ENCODE results near the gene PKLR.
"Not testable (repeated sequence)": the region's sequence is repeated elsewhere in the genome, so short reads cannot be mapped to it uniquely, and the experiment has no call there.

PKLR gene

DNA sequence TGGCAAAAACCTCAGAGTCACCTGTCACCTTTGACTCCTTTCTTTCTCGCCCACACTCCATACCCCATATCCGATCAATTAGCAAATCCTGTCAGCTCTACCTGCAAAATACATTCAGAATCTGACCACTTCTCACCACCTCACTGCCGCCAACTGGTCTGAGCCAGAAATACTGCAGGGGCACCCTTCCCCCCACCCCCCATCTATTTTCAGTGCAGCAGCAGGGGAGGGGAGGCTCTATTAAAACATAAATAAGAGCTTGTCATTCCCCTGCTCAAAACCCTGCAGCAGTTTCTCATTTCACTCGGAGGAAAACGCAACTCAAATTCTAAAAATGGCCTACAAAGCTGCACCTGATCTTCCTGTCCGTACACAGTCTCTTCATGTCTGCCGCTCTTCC, 3.9 kb downstream of the PKLR start:
- no peak overlapping the region for H3K27ac ChIP-seq (ENCODE audit: low read depth, low read length, severe bottlenecking)
- peaks cover 3% of the 10 kb centered on the region for H3K4me1 ChIP-seq (ENCODE audit: control insufficient read depth, insufficient read depth, low read length, poor library complexity, severe bottlenecking)
- H3K4me3 ChIP-seq (ENCODE audit: extremely low read depth, insufficient read depth, low read length, poor library complexity, severe bottlenecking), result no peak overlapping the region
- no peaks in the 10 kb centered on the region for H3K9me3 ChIP-seq (ENCODE audit: control insufficient read depth, low read length)
- WGBS, 2 experiments (ENCODE audit: insufficient coverage in 2 of 2), result 85 to 90% methylated on average over 7 of the region's 7 CpGs
- no peaks in the 10 kb centered on the region for H3K36me3 ChIP-seq (ENCODE audit: control insufficient read depth, insufficient read depth, low read length)

DNA sequence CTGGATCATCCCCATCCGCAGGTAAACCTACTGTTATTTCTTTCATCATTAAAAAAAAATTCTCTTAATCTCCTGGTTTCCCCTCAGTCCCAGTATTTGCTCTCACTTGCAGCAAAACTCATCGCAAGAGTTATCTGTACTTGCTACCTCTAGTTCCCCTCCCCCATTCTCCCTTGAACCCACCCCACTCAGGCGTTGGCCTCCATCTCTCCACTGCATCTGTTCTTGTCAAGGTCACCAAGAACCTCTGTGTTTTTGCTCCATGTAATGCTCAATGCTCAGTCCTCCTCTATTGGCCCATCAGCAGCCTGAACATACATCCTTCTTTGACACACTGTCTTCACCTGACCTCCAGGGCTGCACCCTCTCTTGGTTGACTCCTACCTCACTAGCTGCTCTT, 4.6 kb downstream of the PKLR start:
- Histone ChIP-seq H3K36me3 (ENCODE audit: control insufficient read depth, insufficient read depth, low read length) (no peaks in the 10 kb centered on the region), H3K9me3 (ENCODE audit: control insufficient read depth, low read length) (no peaks in the 10 kb centered on the region), H3K4me1 (ENCODE audit: control insufficient read depth, insufficient read depth, low read length, poor library complexity, severe bottlenecking) (peaks cover 3% of the 10 kb centered on the region), H3K27ac (ENCODE audit: low read depth, low read length, severe bottlenecking) (no peak overlapping the region), H3K4me3 (ENCODE audit: extremely low read depth, insufficient read depth, low read length, poor library complexity, severe bottlenecking) (no peak overlapping the region)
- 91 to 96% methylated on average over 3 of the region's 3 CpGs for WGBS, 2 experiments (ENCODE audit: insufficient coverage in 2 of 2)

DNA sequence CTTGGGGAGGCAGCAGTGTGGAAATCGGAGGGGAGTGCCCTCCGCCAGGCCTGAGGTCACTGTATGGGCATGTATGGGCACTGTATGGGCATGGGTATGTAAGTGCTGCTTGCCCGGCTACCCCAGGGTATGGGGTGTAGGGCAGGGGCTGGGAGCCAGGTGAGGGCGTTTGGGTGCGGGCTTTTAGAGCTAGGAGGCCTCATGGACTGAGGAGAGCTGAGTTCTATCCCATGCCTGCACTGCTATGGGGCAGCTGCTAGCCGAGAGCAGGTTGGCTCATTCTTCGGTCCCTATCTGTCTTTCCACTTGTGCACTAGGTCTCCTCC, 5.3 kb downstream of the PKLR start:
- no peaks in the 10 kb centered on the region for H3K9me3 ChIP-seq (ENCODE audit: control insufficient read depth, low read length)
- H3K4me3 ChIP-seq (ENCODE audit: extremely low read depth, insufficient read depth, low read length, poor library complexity, severe bottlenecking), result no peak overlapping the region
- H3K4me1 ChIP-seq (ENCODE audit: control insufficient read depth, insufficient read depth, low read length, poor library complexity, severe bottlenecking), result no peaks in the 10 kb centered on the region
- H3K36me3 ChIP-seq (ENCODE audit: control insufficient read depth, insufficient read depth, low read length), result no peaks in the 10 kb centered on the region
- 92 to 95% methylated on average over 5 to 7 of the region's 7 CpGs for WGBS, 2 experiments (ENCODE audit: insufficient coverage in 2 of 2)
- H3K27ac ChIP-seq (ENCODE audit: low read depth, low read length, severe bottlenecking), result no peak overlapping the region

DNA sequence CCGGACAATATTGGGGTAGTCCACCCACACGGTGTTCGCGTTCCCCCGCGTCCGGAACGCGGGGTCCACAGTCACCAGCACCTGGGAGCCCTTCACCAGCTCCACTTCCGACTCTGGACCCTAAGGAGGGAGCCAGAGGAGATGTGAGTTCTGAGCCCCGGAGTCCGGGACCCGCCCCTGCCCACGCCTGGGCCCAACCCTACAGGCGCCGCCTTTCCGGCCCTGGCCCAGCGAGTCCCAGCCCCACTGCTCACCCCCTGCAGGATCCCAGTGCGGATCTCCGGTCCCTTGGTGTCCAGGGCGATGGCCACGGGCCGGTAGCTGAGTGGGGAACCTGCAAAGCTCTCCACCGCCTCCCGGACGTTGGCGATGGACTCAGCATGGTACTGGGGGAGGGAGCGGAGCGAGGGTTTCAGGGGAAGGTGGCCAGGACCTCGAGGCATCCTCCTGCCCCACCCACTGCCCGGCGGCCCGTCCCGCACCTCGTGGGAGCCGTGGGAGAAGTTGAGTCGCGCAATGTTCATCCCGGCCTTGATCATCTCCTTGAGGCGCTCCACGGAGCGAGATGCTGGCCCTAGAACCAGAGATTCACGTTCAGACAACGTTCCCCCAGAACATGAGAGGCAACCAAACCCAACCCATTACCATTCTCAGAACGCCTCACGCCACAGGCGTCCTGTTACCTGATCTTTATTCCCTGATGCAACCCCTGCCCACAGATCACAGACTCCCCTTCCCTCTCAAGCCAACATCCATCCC, 5.9 kb downstream of the PKLR start:
- H3K27ac ChIP-seq (ENCODE audit: low read depth, low read length, severe bottlenecking), result no peak overlapping the region
- H3K4me1 ChIP-seq (ENCODE audit: control insufficient read depth, insufficient read depth, low read length, poor library complexity, severe bottlenecking), result no peaks in the 10 kb centered on the region
- no peaks in the 10 kb centered on the region for H3K36me3 ChIP-seq (ENCODE audit: control insufficient read depth, insufficient read depth, low read length)
- no peaks in the 10 kb centered on the region for H3K9me3 ChIP-seq (ENCODE audit: control insufficient read depth, low read length)
- 8 to 16% methylated on average over 29 to 40 of the region's 47 CpGs for WGBS, 2 experiments (ENCODE audit: insufficient coverage in 2 of 2)
- H3K4me3 ChIP-seq (ENCODE audit: extremely low read depth, insufficient read depth, low read length, poor library complexity, severe bottlenecking), result peak overlapping the region; percentile 3

DNA sequence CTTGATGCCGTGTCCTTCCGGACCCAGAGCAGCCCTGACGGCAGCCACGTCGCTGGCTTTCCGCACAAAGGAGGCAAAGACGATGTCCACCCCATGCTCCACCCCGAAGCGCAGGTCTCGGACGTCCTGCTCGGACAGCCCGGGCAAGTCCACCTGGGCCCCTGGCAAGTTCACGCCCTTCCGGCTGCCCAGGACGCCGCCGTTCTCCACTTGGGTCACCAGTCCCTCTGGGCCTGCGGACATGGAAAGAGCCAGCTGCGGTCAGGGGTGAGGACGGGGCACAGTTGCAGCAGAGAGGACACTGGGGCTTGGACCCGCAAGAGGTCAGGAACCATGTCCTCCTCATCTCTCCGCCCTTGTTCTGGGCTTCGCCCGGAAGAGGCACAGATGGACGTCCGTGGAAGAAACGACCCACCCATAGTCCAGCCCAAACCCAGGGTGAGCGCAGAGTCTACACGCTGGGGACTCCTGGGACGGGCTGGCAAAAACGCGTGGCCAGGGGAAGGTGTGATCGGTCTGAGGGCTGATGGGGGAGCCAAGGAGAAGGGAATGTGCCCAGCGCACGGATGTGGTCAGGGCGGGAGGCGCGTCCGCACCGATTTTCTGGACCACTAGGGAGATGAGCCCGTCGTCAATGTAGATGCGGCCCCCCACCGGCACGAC, 6.6 kb downstream of the PKLR start:
- WGBS, 2 experiments (ENCODE audit: insufficient coverage in 2 of 2), result 56 to 59% methylated on average over 43 to 46 of the region's 46 CpGs
- Histone ChIP-seq H3K4me3 (ENCODE audit: extremely low read depth, insufficient read depth, low read length, poor library complexity, severe bottlenecking) (peak overlapping the region; percentile 3), H3K36me3 (ENCODE audit: control insufficient read depth, insufficient read depth, low read length) (no peaks in the 10 kb centered on the region), H3K4me1 (ENCODE audit: control insufficient read depth, insufficient read depth, low read length, poor library complexity, severe bottlenecking) (no peaks in the 10 kb centered on the region), H3K27ac (ENCODE audit: low read depth, low read length, severe bottlenecking) (no peak overlapping the region), H3K9me3 (ENCODE audit: control insufficient read depth, low read length) (no peaks in the 10 kb centered on the region)

DNA sequence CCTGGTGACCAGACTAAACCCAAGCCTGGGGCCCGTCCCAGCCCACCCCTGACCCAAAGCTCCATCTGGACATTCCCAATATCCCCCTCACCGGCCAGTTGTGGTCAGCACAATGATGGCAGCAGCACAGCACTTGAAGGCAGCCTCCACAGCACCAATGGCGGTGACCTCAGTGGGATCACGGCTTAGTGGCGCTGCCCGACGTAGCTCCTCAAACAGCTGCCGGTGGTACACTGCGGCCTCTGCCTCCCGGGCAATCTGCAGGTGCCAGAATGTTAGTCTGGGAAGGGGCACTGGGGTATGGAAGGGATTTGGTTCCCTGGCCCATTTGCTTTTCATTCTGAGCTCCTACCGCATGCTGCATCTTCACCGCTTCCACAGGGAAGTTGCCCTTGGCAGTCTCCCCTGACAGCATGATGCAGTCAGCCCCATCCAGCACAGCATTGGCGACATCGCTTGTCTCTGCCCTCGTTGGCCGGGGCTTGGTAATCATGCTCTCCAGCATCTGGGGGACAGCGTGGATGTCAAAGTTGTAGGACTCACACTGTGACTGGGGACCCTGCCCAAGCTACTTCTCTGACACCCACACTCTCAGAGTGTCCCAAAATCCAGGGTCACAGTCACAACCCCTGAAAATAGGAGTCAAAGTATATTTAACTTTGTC, 8.0 kb downstream of the PKLR start:
- Histone ChIP-seq H3K4me3 (ENCODE audit: extremely low read depth, insufficient read depth, low read length, poor library complexity, severe bottlenecking) (no peak overlapping the region), H3K9me3 (ENCODE audit: control insufficient read depth, low read length) (no peaks in the 10 kb centered on the region), H3K36me3 (ENCODE audit: control insufficient read depth, insufficient read depth, low read length) (no peaks in the 10 kb centered on the region), H3K27ac (ENCODE audit: low read depth, low read length, severe bottlenecking) (no peak overlapping the region), H3K4me1 (ENCODE audit: control insufficient read depth, insufficient read depth, low read length, poor library complexity, severe bottlenecking) (no peaks in the 10 kb centered on the region)
- 92 to 95% methylated on average over 17 of the region's 17 CpGs for WGBS, 2 experiments (ENCODE audit: insufficient coverage in 2 of 2)

DNA sequence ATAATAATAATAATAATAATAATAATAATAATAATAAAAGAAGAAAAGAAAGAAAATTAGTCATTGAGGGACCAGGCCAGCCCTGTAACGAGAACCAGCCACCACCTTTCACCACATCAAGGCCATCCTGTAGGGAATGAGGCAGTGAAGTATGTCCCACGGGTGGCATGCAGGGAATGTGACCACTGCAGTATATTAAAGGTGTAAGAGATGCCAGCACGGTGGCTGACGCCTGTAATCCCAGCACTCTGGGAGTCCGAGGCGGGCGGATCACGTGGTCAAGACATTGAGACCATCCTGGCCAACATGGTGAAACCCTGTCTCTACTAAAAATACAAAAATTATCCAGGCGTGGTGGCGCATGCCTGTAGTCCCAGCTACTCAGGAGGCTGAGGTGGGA, 10.2 kb downstream of the PKLR start:
- H3K36me3 ChIP-seq (ENCODE audit: control insufficient read depth, insufficient read depth, low read length); H3K4me3 ChIP-seq (ENCODE audit: extremely low read depth, insufficient read depth, low read length, poor library complexity, severe bottlenecking); H3K4me1 ChIP-seq (ENCODE audit: control insufficient read depth, insufficient read depth, low read length, poor library complexity, severe bottlenecking); H3K27ac ChIP-seq (ENCODE audit: low read depth, low read length, severe bottlenecking); H3K9me3 ChIP-seq (ENCODE audit: control insufficient read depth, low read length): not testable (repeated sequence)
- WGBS, 2 experiments (ENCODE audit: insufficient coverage in 2 of 2), result 81 to 93% methylated on average over 7 to 9 of the region's 10 CpGs

DNA sequence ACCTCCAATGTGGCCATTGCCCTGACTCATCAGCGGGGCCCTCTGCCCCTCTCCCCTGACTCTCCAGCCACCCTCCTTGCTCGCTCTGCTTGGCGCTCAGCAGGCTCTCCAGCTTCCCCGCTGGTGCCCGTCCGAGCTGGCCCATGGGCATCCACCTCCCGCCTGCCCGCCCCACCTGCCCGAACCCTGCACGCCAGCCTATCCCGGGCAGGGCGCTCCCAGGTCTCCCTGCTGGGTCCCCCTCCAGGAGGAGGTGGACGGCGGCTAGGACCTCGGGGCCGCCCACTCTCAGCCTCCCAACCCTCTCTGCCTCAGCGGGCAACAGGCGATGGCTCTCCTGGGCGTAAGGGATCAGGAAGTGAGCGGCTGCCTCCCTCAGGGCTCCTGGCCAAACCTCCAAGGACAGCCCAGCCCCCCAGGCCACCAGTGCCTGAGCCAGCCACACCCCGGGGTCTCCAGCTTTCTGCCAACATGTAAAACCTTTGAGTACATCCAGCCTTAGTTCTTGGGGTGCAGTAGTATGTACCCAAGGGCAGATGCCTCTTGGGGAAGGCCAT, 13.2 kb downstream of the PKLR start:
- H3K4me1 ChIP-seq (ENCODE audit: control insufficient read depth, insufficient read depth, low read length, poor library complexity, severe bottlenecking), result no peaks in the 10 kb centered on the region
- no peak overlapping the region for H3K4me3 ChIP-seq (ENCODE audit: extremely low read depth, insufficient read depth, low read length, poor library complexity, severe bottlenecking)
- no peak overlapping the region for H3K27ac ChIP-seq (ENCODE audit: low read depth, low read length, severe bottlenecking)
- WGBS, 2 experiments (ENCODE audit: insufficient coverage in 2 of 2), result 90% methylated on average over 14 to 15 of the region's 21 CpGs
- peaks cover 4% of the 10 kb centered on the region for H3K36me3 ChIP-seq (ENCODE audit: control insufficient read depth, insufficient read depth, low read length)
- no peaks in the 10 kb centered on the region for H3K9me3 ChIP-seq (ENCODE audit: control insufficient read depth, low read length)

DNA sequence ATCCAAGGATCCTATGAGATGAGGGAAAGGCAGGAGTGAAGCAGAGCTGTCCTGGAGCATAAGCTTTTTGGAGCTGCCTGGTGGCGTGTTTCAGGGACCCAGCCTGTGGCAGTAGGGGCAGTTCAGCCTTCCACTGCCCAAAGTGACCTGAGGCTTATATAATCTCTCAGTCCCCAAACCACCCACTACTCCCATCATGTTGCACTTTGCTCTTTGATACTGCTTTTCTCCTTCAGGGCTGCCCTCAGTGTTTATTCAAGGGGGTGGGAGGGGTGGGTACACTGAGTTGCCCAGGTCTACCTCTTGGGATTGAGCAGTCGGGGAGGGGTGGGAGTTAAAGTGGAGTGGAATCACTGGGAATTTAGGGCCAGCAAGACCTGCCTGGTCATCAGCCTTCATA, 14.7 kb downstream of the PKLR start:
- Histone ChIP-seq H3K4me1 (ENCODE audit: control insufficient read depth, insufficient read depth, low read length, poor library complexity, severe bottlenecking) (no peaks in the 10 kb centered on the region), H3K9me3 (ENCODE audit: control insufficient read depth, low read length) (no peaks in the 10 kb centered on the region), H3K36me3 (ENCODE audit: control insufficient read depth, insufficient read depth, low read length) (peaks cover 4% of the 10 kb centered on the region), H3K4me3 (ENCODE audit: extremely low read depth, insufficient read depth, low read length, poor library complexity, severe bottlenecking) (no peak overlapping the region), H3K27ac (ENCODE audit: low read depth, low read length, severe bottlenecking) (no peak overlapping the region)
- WGBS, 2 experiments (ENCODE audit: insufficient coverage in 2 of 2), result 94 to 100% methylated on average over 2 of the region's 2 CpGs

DNA sequence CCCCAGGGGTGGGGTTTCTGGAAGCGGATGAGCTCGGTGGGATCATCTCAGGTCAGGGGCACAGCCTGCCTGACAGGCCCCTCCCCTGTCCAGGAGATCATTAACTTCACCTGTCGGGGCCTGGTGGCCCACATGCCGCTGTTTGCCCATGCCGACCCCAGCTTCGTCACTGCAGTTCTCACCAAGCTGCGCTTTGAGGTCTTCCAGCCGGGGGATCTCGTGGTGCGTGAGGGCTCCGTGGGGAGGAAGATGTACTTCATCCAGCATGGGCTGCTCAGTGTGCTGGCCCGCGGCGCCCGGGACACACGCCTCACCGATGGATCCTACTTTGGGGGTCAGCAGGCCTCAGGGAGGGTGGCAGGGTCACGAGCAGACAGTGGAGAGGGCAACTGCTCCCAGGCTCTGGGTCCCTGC, 15.6 kb downstream of the PKLR start:
- no peak overlapping the region for H3K4me3 ChIP-seq (ENCODE audit: extremely low read depth, insufficient read depth, low read length, poor library complexity, severe bottlenecking)
- H3K4me1 ChIP-seq (ENCODE audit: control insufficient read depth, insufficient read depth, low read length, poor library complexity, severe bottlenecking), result no peaks in the 10 kb centered on the region
- no peak overlapping the region for H3K27ac ChIP-seq (ENCODE audit: low read depth, low read length, severe bottlenecking)
- no peaks in the 10 kb centered on the region for H3K9me3 ChIP-seq (ENCODE audit: control insufficient read depth, low read length)
- WGBS, 2 experiments (ENCODE audit: insufficient coverage in 2 of 2), result 93 to 94% methylated on average over 16 to 18 of the region's 18 CpGs
- H3K36me3 ChIP-seq (ENCODE audit: control insufficient read depth, insufficient read depth, low read length), result peaks cover 4% of the 10 kb centered on the region

Measured in mesodermal cell (in vitro differentiated cells).